Body of pancreas (tissue), 4 donors: Measurements from ENCODE around the gene LDLRAP1. TPM values are rescaled to one million over a fixed set of nuclear protein-coding genes. Genes with fewer than 3 reads are reported as not detected.

Source experiments
- ATAC-seq: fragments of 150-250 bp; one replicate; pipeline ENCODE4 v1.9.1; 2016
- DNase-seq, 4 donors: peaks; one replicate each; pipeline ENCODE4 v3.0.0-alpha.2; 2019
- H3K27ac ChIP-seq, 4 donors: fragments of 200-600 bp; sonication (generic); 1 replicate in 3 of 4; 2 replicates in 1 of 4; pipeline versions ENCODE4 v1.5.1 to v1.6.1; 2016 to 2019; ENCODE audit warnings: mild to moderate bottlenecking in 1 of 4, mixed read lengths in 1 of 4, moderate library complexity in 1 of 4
- H3K27me3 ChIP-seq, 2 donors: fragments of 200-600 bp; sonication (generic); one replicate each; pipeline ENCODE4 v1.6.0; 2016; ENCODE audit warnings: mild to moderate bottlenecking in 1 of 2
- H3K36me3 ChIP-seq, 2 donors: fragments of 200-600 bp; sonication (generic); replicated peaks in 1 of 2; 2 replicates each; pipeline ENCODE4 v1.5.1; 2016; ENCODE audit warnings: low read depth in 2 of 2; ENCODE audit not compliant: insufficient read depth in 1 of 2
- H3K4me1 ChIP-seq: fragments of 200-600 bp; sonication (generic); one replicate; pipeline ENCODE4 v1.6.0; 2016
- H3K4me3 ChIP-seq, 2 donors: fragments of 200-600 bp; sonication (generic); 1 replicate in 1 of 2; 2 replicates in 1 of 2; pipeline ENCODE4 v1.5.1; 2016 to 2019
- H3K9me3 ChIP-seq, 3 donors: fragments of 200-600 bp; sonication (generic); 1 replicate in 2 of 3; 2 replicates in 1 of 3; pipeline ENCODE4 v1.5.1; 2016
- CTCF ChIP-seq, 7 experiments: fragments of 450-650 bp in 4 of 7; fragments of 200-600 bp in 3 of 7; sonication (generic) in 3 of 7; IDR thresholded peaks; one replicate each; pipeline ENCODE4 v1.5.1; 2016 to 2019; ENCODE audit warnings: antibody characterized with exemption in 7 of 7
- POLR2A ChIP-seq, 3 donors: fragments of 450-650 bp; IDR thresholded peaks; one replicate each; pipeline ENCODE4 v1.6.1; 2016; ENCODE audit warnings: antibody characterized with exemption in 3 of 3, mild to moderate bottlenecking in 2 of 3
- WGBS, 2 donors: methylation state at CpG; one replicate each; pipeline ENCODE4 v1.1.5; 2017; 5-methylcytosine and 5-hydroxymethylcytosine counted together
- intact Hi-C: fragments of 100-400 bp; cut with DNase I; formaldehyde crosslinking; loops from one replicate; pipeline ENCODE4 v1.15.1; 2023
- total RNA-seq, 2 donors: library from RNA; depleted of rRNA; stranded (reverse); fragments of >200 nt; gene quantifications; one replicate each; pipeline ENCODE4 v1.1.0, GENCODE V29; 2016

LDLRAP1 gene
- total RNA-seq, 2 donors from 2014 or later = 20.8 to 23.7 TPM

- TF ChIP-seq CTCF (IDR thresholded peaks at IDR 0.05) (no peak), POLR2A (IDR thresholded peaks at IDR 0.05) (no peak)
- H3K4me3 ChIP-seq = no peak overlapping the region
- ATAC-seq = no peak
- peaks cover 44% of the 10 kb centered on the region for H3K4me1 ChIP-seq
- no peak overlapping the region for H3K27ac ChIP-seq
- no peaks in the 10 kb centered on the region for H3K36me3 ChIP-seq
- 77 to 78% methylated on average over 5 to 8 of the region's 8 CpGs for WGBS, 2 donors
- H3K9me3 ChIP-seq = no peaks in the 10 kb centered on the region
- H3K27me3 ChIP-seq = no peaks in the 10 kb centered on the region
- no peak for DNase-seq
- intact Hi-C loops = no loop called here
Measured at GRCh38 chr1:25541889-25542658, 1.3 kb upstream of the LDLRAP1 start.

GRCh38 chr1:25543005-25543424, 391 bp upstream of the LDLRAP1 start:
- intact Hi-C loops = no loop called here
- DNase-seq (no peak), ATAC-seq (no peak)
- TF ChIP-seq CTCF (IDR thresholded peaks at IDR 0.05) (peak in 1 of 7 experiments; percentile 6), POLR2A (IDR thresholded peaks at IDR 0.05) (no peak)
- H3K36me3 ChIP-seq = no peaks in the 10 kb centered on the region
- H3K4me3 ChIP-seq = no peak overlapping the region
- H3K9me3 ChIP-seq = no peaks in the 10 kb centered on the region
- peaks cover 50% of the 10 kb centered on the region for H3K4me1 ChIP-seq
- H3K27me3 ChIP-seq = no peaks in the 10 kb centered on the region
- H3K27ac ChIP-seq = peak overlapping the region in 3 of 4 donors; percentile 91 to 96 (median 92)
- WGBS, 2 donors = 25 to 41% methylated on average over 6 to 7 of the region's 7 CpGs

GRCh38 chr1:25544243-25544764, 898 bp downstream of the LDLRAP1 start:
- ATAC-seq (peak; percentile 68), DNase-seq (peak; percentile 78 to 87 (median 86))
- H3K9me3 ChIP-seq = no peaks in the 10 kb centered on the region
- no peak for TF ChIP-seq CTCF (IDR thresholded peaks at IDR 0.05)
- TF ChIP-seq POLR2A (IDR thresholded peaks at IDR 0.05) = peak; percentile 61 to 79 (median 77)
- H3K36me3 ChIP-seq = no peaks in the 10 kb centered on the region
- H3K4me1 ChIP-seq = peaks cover 61% of the 10 kb centered on the region
- intact Hi-C loops = no loop called here
- peak overlapping the region; percentile 43 to 78 for H3K4me3 ChIP-seq
- 4 to 14% methylated on average over 11 to 24 of the region's 25 CpGs for WGBS, 2 donors
- no peaks in the 10 kb centered on the region for H3K27me3 ChIP-seq
- H3K27ac ChIP-seq = peak overlapping the region; percentile 89 to 96 (median 92)

- H3K4me1 ChIP-seq = peaks cover 66% of the 10 kb centered on the region
Measured at GRCh38 chr1:25544819-25545218, 1.4 kb downstream of the LDLRAP1 start.

More at GRCh38 chr1:25544819-25545218, 1.4 kb downstream of the LDLRAP1 start:
- Histone ChIP-seq H3K4me3 (no peak overlapping the region), H3K9me3 (no peaks in the 10 kb centered on the region), H3K36me3 (no peaks in the 10 kb centered on the region), H3K27ac (peak overlapping the region; percentile 89 to 96 (median 92)), H3K27me3 (no peaks in the 10 kb centered on the region)
- intact Hi-C loops = no loop called here
- peak; percentile 16 for ATAC-seq
- DNase-seq = peak; percentile 50 to 77 (median 67)
- TF ChIP-seq POLR2A (IDR thresholded peaks at IDR 0.05) = no peak
- no peak for TF ChIP-seq CTCF (IDR thresholded peaks at IDR 0.05)
- 10 to 23% methylated on average over 4 to 6 of the region's 6 CpGs for WGBS, 2 donors
